ENCODE measurements around the gene CBX1. TPM values are rescaled to one million over a fixed set of nuclear protein-coding genes. Genes with fewer than 3 reads are reported as not detected.
"Not testable (repeated sequence)": the region's sequence is repeated elsewhere in the genome, so short reads cannot be mapped to it uniquely, and the experiment has no call there.

CBX1 gene
- total RNA-seq, 1 donor from 2014 or later: 43.5 TPM

DNA sequence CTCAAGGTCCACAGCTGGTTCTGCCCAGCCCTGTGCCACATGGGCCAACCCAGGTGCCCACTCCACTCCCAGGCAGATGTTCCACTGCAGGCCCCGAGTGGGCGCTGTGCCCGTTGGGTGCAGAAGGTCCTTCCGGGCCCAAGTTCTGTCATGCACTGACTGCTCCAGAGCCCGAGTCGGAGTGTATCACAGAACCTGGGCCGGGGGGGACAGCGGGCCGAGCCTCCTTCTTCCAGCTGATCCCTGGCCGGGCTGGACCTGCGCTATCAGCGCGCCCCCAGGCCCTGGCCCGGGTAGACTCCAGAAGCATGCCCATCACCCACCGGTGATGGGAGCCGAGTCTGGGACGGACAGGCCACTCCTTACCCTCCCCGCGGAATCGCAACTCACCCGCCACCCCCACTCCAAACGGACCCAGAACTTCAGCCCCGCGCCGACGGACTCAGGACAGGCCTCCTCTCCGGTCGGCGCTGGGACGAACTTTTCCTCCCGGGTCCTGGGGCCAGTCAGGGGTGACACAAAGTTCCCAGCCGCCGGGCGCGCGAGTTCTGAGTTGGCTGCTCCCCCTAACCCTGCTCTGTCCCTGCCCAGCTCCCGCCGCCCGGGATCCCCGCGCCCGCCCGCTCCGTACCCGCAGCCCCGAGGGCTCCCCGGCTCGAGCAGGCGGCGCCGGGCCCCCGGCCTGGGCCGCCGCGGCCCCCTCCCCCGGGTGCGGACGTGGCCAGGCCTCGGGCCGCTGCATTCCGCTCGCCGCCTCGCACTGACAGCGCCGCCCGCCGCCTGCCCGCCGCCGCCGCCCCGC, 64.0 kb downstream of the CBX1 start, which contains the start of gene COPZ2:
COPZ2 (minus strand) TSS at position 762 of the 802 bp plus-strand sequence; CDS start at position 742, 20 bp downstream.
- peak within 1 kb of the TSS; percentile 67 to 73 for H3K4me3 ChIP-seq
- no peaks in the 10 kb centered on the region for H3K36me3 ChIP-seq
- no peaks in the 10 kb centered on the region for H3K9me3 ChIP-seq
- DNase-seq (ENCODE audit: extremely low spot score in 2 of 2): no peak
- peak within 1 kb of the TSS; percentile 86 for H3K27ac ChIP-seq
- intact Hi-C loops (cut with DNase I): no loop called here
- H3K4me1 ChIP-seq: peaks cover 17% of the 10 kb centered on the region
- no peaks in the 10 kb centered on the region for H3K27me3 ChIP-seq
- TF ChIP-seq POLR2AphosphoS5 (IDR thresholded peaks at IDR 0.05; ENCODE audit: insufficient read depth in 1 of 2, low read depth in 1 of 2) (peak in 1 of 2 donors; percentile 61), CTCF (IDR thresholded peaks at IDR 0.05) (peak in 2 of 3 experiments; percentile 6 to 38), POLR2A (IDR thresholded peaks at IDR 0.05) (no peak)

DNA sequence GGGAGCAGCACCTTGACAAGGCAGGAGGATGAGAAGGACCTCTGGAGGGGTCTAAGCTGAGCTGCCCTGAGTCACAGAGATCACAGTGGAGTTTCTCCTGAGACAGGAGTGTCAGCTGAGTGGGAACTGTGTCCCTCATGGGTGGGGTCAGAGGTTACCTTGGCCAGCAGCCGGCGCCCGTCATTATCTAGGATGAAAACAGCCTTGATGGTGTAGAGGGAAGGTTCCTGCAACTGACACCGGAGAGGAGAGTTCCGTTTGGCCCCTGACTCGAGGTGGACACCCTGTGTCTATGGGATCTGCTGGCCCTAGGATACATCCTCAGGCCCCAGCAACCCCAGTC, 64.6 kb downstream of the CBX1 start:
- peak overlapping the region; percentile 86 for H3K27ac ChIP-seq
- H3K36me3 ChIP-seq: no peaks in the 10 kb centered on the region
- H3K4me1 ChIP-seq: peaks cover 17% of the 10 kb centered on the region
- H3K4me3 ChIP-seq: peak overlapping the region; percentile 67 to 73
- DNase-seq (ENCODE audit: extremely low spot score in 2 of 2): no peak
- intact Hi-C loops (cut with DNase I): no loop called here
- TF ChIP-seq POLR2A (IDR thresholded peaks at IDR 0.05) (no peak), CTCF (IDR thresholded peaks at IDR 0.05) (no peak), POLR2AphosphoS5 (IDR thresholded peaks at IDR 0.05; ENCODE audit: insufficient read depth in 1 of 2, low read depth in 1 of 2) (no peak)
- H3K9me3 ChIP-seq: no peaks in the 10 kb centered on the region
- no peaks in the 10 kb centered on the region for H3K27me3 ChIP-seq

DNA sequence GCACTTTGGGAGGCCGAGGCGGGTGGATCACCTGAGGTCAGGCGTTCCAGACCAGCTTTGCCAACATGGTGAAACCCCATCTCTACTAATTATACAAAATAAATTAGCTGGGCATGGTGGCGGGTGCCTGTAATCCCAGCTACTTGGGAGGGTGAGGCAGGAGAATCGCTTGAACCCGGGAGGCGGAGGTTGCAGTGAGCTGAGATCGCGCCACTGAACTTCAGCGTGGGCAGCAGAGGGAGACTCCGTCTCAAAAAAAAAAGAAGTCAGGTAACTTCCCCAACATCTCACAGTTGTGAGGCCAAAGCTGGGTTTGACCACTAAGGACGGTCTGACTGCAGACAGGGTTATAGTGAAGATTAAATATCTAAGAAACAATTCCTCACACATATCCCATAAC, 66.5 kb downstream of the CBX1 start:
- H3K27ac ChIP-seq; DNase-seq (ENCODE audit: extremely low spot score in 2 of 2); intact Hi-C loops (cut with DNase I); H3K36me3 ChIP-seq; H3K4me3 ChIP-seq; H3K27me3 ChIP-seq; H3K9me3 ChIP-seq: not testable (repeated sequence)
- H3K4me1 ChIP-seq: peaks cover 17% of the 10 kb centered on the region

- TF ChIP-seq POLR2AphosphoS5 (IDR thresholded peaks at IDR 0.05; ENCODE audit: insufficient read depth in 1 of 2, low read depth in 1 of 2): no peak
- TF ChIP-seq POLR2A (IDR thresholded peaks at IDR 0.05): no peak
- TF ChIP-seq CTCF (IDR thresholded peaks at IDR 0.05): no peak
- no peak for DNase-seq (ENCODE audit: extremely low spot score in 2 of 2)
- Histone ChIP-seq H3K4me3 (no peak overlapping the region), H3K4me1 (peaks cover 9% of the 10 kb centered on the region), H3K27ac (no peak overlapping the region), H3K36me3 (no peaks in the 10 kb centered on the region), H3K9me3 (no peaks in the 10 kb centered on the region), H3K27me3 (no peaks in the 10 kb centered on the region)
- intact Hi-C loops (cut with DNase I): no loop called here
Measured at GRCh38 chr17:48031966-48032365, 69.3 kb downstream of the CBX1 start.

GRCh38 chr17:48030531-48030930, 70.7 kb downstream of the CBX1 start:
- Histone ChIP-seq H3K27me3 (no peaks in the 10 kb centered on the region), H3K4me3 (no peak overlapping the region), H3K9me3 (no peaks in the 10 kb centered on the region), H3K36me3 (no peaks in the 10 kb centered on the region), H3K4me1 (peaks cover 17% of the 10 kb centered on the region), H3K27ac (no peak overlapping the region)
- intact Hi-C loops (cut with DNase I): no loop called here
- no peak for DNase-seq (ENCODE audit: extremely low spot score in 2 of 2)
- TF ChIP-seq POLR2AphosphoS5 (IDR thresholded peaks at IDR 0.05; ENCODE audit: insufficient read depth in 1 of 2, low read depth in 1 of 2) (no peak), CTCF (IDR thresholded peaks at IDR 0.05) (no peak), POLR2A (IDR thresholded peaks at IDR 0.05) (no peak)

Data from vagina (tissue), 2 donors.